ENCODE measurements around the gene AKT3. TPM values are rescaled to one million over a fixed set of nuclear protein-coding genes. Genes with fewer than 3 reads are reported as not detected.

Gene AKT3
- total and polyA plus RNA-seq, 2 of the 8 experiments (the other 6 are each of a cell fraction or from before 2014, with no cell fraction given) = 6.0 to 36.4 TPM

DNA sequence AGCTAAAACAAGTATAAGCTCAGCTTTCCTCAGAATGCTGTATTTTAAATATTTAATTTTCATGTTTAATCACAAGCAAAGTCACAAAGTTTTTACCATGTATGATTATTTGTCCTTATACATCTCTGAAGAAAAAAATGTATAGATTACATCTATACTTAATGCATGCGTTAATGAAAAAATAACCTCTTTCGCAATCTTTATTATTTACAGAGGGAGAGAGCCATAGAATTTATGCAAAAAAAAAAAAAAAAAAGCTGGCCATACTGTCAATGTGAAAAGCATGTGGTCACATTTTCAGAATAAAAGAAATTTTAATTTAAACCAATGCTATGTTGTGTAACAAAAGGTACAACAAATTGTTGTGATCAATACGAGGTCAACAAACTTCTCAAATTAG is 148.2 kb downstream of the AKT3 start:
- peak; percentile 36 for FAIRE-seq
- peaks cover 0 to 3% (median 0%) of the 10 kb centered on the region in 4 experiments; a peak in 2 of 7 replicates for H3K4me1 ChIP-seq (replicated peaks in 1 of 4; ENCODE audit: control insufficient read depth in 3 of 4, insufficient read depth in 4 of 4, low read length in 3 of 4)

More for the DNA sequence above, 148.2 kb downstream of the AKT3 start:
- H2AFZ ChIP-seq (ENCODE audit: low read length) = no peak overlapping the region
- H3K18ac ChIP-seq (ENCODE audit: extremely low read depth, low read length) = no peak overlapping the region
- no peak overlapping the region for H2BK20ac ChIP-seq (ENCODE audit: low read length)
- no peak overlapping the region for H4K5ac ChIP-seq (ENCODE audit: insufficient read length, low read depth, low read length)
- ChIA-PET POLR2A (ENCODE audit: partially characterized antibody) (no interaction called here), CTCF (ENCODE audit: partially characterized antibody) (interaction anchor here (0.5 kb wide), 1 partner anchor 48 kb away, joined by 3 read pairs; no protein-coding TSS in a partner anchor)
- H3K14ac ChIP-seq (ENCODE audit: insufficient read length) = no peak overlapping the region
- no peak overlapping the region for H3K4me3 ChIP-seq (ENCODE audit: extremely low read depth in 1 of 4, insufficient read depth in 2 of 4, low read depth in 3 of 4, low read length in 4 of 4)
- H3K36me3 ChIP-seq (ENCODE audit: control insufficient read depth in 2 of 4, insufficient read depth in 4 of 4, low read length in 3 of 4) = no peaks in the 10 kb centered on the region
- no peak overlapping the region for H2AK5ac ChIP-seq (ENCODE audit: low read depth, low read length)
- no peak overlapping the region for H3K4ac ChIP-seq (replicated peaks; ENCODE audit: insufficient read length, low read depth, low read length)
- no peak overlapping the region for H2BK12ac ChIP-seq (ENCODE audit: low read depth, low read length)
- no peaks in the 10 kb centered on the region for H3K79me1 ChIP-seq (ENCODE audit: low read depth, low read length)
- no peak overlapping the region for H4K91ac ChIP-seq (replicated peaks; ENCODE audit: insufficient read length, low read length)
- no peaks in the 10 kb centered on the region for H3K9me3 ChIP-seq (ENCODE audit: insufficient read depth in 2 of 2, low read depth in 1 of 2, low read length in 1 of 2)
- no peak for DNase-seq (ENCODE audit: low read depth in 1 of 2, low spot score in 2 of 2)
- no peak overlapping the region for H3K23ac ChIP-seq (ENCODE audit: insufficient read length)
- H3K9ac ChIP-seq (replicated peaks in 1 of 4; ENCODE audit: extremely low read depth in 1 of 4, low read depth in 3 of 4, low read length in 3 of 4) = no peak overlapping the region
- H4K20me1 ChIP-seq (replicated peaks in 1 of 2; ENCODE audit: control insufficient read depth in 1 of 2, insufficient read depth in 2 of 2, low read length in 2 of 2) = no peaks in the 10 kb centered on the region
- no peak overlapping the region for H2BK5ac ChIP-seq (ENCODE audit: low read depth, low read length)
- H2BK120ac ChIP-seq (replicated peaks; ENCODE audit: low read depth, low read length) = no peak overlapping the region
- no peaks in the 10 kb centered on the region for H3K79me2 ChIP-seq (ENCODE audit: control insufficient read depth in 1 of 2, insufficient read depth in 2 of 2, low read length in 2 of 2)
- no peaks in the 10 kb centered on the region for H3K27me3 ChIP-seq (replicated peaks in 1 of 4; ENCODE audit: control insufficient read depth in 3 of 4, extremely low read depth in 1 of 4, insufficient read depth in 3 of 4, low read length in 3 of 4)
- H3K4me2 ChIP-seq (ENCODE audit: insufficient read depth in 1 of 2, low read depth in 2 of 2, low read length in 2 of 2) = no peak overlapping the region
- H3K56ac ChIP-seq (replicated peaks; ENCODE audit: insufficient read length, low read depth, low read length) = no peak overlapping the region
- 87% methylated on average over 3 of the region's 3 CpGs; no CpG with 5 or more reads in 1 of the 2 experiments for WGBS, 2 experiments (ENCODE audit: extremely low coverage in 1 of 2, insufficient coverage in 1 of 2, insufficient read length in 1 of 2, insufficient replicate concordance in 2 of 2, low coverage in 1 of 2, low lambda C conversion rate in 2 of 2, missing lambda C conversion rate in 1 of 2)
- no peak overlapping the region for H3K27ac ChIP-seq (ENCODE audit: low read depth, low read length)
- H3K23me2 ChIP-seq (ENCODE audit: low read depth, low read length) = no peaks in the 10 kb centered on the region
- H2BK15ac ChIP-seq (ENCODE audit: low read length) = no peak overlapping the region
- H4K8ac ChIP-seq (ENCODE audit: extremely low read depth, insufficient read depth, low read length) = no peak overlapping the region
- TF ChIP-seq CEBPB (IDR thresholded peaks at IDR 0.05; ENCODE audit: low read depth, low read length) (peak; percentile 75; the same call in 1 of the 2 replicates), E2F6 (IDR thresholded peaks at IDR 0.05) (no peak), RXRA (IDR thresholded peaks at IDR 0.05; ENCODE audit: insufficient read depth, low read depth, low read length) (no peak)

All from H1 (cell line).